ENCODE data around the gene FOXP4.
A peak's percentile ranks its signal among the peaks of the same experiment; 100 is the strongest.

Gene FOXP4

DNA sequence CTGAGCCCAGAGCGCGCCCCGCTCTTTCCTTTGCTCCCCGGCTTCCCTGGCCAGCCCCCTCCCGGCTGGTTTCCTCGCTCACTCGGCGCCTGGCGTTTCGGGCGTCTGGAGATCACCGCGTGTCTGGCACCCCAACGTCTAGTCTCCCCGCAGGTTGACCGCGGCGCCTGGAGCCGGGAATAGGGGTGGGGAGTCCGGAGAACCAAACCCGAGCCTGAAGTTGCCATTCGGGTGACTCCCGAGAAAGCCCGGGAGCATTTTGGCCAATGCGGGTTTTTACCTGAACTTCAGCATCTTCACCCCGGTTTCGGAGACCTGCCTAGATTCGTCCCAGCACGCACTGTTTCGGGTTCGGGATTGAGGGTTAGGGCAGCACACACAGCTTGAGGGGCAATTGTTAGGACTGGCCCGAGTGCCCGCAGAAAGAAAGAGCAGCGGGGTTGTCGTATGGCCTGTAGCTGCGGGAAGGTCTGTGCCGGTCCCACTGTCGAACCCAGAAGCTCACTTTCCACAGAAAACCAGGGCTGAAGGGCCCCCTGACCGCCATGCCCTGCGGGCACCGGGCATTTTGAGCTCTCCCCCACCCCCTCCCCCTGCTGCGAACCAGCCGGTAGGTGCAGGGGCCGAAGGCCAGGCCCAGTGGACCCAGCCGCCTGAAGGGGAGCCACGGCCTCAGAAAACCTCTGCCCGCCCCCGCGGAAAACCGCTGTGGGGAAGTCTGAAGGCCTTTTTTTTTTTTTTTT, 2.1 kb downstream of the FOXP4 start:
- peak; percentile 24 for DNase-seq

DNA sequence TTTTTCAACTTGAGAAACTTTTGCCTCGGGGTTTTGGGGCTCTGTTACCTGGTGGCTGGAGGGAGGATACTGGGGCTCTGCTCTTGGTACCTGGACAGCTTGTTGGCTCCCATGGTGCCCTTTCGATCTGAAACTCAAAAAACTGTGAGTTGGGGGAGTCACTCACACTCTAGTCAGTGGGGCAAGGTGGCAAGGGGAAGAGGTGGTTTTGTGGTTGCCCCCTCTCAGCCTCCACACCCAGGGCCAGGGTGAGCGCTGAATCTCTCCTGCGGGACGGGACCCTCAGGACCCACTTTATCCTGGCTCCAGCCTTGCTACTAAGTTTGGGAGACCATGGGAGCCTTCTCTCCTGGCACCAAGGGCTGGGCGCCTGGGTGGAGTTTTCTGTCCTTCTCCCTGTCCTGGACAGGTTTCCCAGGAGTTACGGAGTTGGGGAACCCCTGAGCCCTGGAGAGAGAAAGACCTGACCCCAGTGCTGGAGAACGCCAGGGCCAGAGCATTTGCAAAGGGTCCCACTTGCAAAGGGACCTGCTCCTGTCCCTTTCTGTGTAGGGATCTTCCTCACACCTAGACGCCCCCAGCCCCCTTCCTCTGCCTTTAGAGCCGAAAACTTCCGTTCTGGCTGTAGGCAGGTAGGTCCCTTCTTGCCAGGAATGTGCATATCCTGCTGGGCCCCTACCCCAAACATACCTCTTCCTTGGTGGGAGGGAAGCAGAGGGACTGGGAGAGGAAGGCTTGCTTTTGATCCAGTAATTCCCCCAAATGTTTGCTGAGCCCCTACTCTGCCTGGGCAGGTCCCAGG, 2.9 kb downstream of the FOXP4 start:
- no peak for DNase-seq

DNA sequence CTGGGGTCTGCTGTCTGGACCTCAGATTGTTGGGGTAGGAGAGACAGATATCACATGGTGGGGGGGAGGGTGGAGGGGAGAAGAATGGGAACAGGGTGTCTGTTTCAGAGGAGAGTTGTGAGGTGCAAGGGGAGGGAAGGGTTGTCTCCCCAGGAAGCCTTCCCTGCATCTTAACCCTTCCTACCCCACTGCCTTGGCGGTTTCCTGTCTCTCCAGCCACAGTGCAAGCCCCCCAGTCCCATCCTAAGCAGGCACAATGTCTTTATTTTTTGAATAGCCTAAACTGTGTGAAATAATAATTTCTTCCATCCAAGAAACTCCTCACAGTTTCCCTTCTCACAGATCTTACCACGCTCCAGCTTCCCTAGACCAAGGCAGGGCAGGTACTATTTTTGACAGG, 3.5 kb downstream of the FOXP4 start:
- no peak for DNase-seq

DNA sequence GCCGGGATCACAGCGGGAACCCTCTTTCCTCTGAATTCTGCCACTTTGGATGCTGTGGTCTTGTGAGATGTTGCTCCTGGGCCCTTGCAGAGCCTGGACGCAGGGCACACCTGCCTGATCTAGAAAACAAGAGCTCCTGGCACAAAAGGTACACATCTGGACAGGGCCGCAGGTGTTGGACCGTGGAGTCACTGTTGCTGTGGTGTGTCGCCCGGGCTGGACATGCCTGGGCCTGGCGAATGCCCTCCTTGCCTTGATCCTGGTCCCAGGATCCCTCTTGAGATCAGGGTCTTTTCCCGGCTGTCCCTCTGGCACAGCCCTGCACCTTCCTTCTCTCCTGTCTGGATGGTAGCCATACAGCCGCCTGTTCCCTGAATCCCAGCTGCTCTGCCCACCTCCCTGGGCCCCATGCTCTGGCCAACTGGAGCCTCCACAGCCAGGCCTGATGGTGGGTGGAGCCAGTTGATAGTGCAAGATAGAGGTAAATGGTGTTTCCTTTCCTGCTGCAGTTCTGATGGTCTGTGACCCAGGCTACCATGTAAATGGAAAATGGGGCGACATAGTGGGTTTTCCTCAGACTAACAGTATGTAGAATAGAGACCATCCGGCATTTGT, 5.0 kb downstream of the FOXP4 start:
- DNase-seq = no peak

DNA sequence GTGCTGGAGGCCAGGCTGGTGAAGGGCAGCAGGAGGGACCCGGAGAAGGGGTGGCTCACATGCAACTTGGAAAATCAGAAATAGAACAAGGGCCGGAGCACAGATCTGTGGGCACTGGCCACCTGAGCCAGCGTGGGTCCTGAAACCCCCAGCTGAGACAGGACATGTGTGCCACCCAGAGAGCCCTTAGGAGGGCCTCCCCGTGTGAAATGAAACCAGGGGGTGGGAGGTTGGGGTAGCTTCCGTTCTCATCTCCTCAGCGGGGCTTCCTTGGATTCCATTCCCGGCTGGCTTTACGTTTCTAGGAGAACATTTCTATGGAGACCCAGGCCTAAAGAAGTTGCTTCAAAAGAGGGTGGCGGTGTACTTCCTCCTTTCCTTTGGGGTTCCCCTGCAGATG, 5.7 kb downstream of the FOXP4 start:
- no peak for DNase-seq

DNA sequence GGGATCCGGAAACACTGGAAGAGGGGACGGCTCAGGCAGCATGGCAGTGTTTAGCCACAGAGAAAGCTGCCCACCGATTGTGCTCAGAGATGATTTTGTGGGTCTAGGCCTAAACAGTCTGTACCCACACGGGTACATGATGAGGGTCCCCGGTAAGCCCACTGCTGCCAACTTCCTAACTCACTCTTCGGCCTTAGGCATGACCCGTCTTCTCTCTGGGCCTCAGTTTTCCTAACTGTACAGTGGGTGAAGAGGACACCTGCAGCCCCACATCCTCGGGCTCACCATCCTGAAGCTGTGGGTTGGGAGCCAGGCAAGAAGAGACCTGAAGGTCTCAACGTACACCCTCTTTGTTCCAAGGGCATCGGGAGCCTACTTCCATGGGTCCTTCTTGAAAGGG, 6.5 kb downstream of the FOXP4 start:
- no peak for DNase-seq

DNA sequence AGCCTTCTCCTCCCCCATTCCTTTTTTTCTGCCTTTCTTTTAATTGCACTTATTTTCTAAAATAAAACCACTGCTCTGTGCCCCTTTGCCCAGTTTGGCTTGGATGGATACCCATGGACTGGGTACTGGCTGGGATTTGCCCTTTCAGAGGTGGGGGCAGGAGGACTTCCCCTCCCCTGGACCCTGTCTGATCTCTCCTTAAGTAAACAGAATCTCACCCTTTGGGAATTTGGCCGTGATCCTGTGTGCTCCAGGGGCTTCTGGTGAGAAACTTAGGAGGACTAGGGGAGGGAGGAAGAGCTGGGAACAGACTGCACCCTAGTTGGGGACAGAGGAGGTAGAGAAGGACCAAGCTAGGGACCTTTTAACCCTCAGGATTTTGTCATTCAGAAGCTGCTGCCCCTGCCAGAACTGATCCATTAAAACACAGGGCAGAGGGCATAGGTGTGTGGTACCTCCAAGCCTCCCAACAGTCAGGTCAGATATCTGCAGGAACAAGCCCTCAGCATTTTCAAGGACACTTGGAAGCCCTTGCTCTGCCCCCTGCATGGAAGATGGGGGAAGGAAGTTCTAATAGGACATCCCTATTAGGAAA, 7.3 kb downstream of the FOXP4 start:
- no peak for DNase-seq

DNA sequence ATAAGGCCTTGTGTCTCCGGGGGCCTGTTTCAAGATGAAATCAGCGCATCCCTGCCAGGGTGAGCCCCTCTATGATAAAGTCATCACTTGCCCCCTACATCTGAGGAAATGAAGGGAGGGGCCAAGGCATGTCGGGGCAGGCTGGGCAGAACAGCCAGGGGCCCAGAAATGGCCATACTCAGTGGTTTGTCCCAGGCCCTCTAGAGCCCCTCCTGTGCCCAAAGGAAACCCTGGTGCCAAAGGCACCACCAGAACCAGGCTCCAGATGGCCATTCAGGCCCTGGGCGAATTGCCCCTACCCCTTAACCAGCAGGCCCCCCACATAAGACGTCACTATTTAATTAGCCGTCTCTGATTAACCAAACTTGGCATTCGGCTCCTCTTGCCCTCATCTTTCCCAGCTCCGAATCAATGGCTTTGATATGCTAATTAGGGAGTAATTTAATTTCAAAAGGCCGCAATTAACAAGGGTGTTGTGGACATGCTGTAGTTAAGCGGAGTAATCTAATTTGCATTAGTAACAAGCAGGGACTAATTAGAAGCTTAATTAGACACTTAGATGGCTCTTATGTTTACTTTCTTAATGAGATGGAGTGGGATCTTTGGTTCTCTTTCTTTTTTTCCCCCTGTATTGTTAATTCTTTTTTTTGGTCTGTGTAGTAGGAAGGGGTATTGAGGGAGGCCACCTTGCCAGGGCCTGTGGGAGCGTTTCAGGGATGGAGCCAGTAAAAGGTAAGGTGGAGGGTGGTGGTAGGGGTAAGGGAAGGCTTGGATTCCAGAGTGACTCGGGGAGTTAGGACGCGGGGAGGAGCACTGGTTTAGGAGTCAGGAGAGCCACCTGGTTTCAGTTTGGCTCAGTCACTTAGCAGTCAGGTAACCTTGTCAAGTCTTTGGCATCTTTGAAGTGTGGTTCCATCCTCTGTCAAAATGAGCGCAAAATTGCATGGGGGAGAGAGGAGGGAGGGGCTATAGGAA, 9.4 kb downstream of the FOXP4 start:
- no peak for DNase-seq

DNA sequence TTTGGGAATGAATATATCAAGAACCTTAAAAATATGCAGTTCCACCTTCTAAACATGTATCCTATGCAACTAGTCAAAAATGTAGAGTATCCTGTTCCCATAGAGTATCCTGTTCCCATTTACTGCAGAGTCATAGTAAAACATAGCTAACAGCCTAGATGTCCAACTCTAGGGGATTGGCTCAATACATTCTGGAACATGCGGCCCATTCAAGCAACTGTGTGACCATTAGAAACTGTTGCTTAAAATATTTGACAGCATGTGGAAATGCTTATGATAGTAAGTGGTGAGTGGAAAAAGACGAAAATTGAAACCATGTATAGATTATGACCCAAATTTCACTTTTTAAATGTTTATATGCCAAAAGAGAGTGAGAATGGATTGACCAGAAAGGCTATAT, 11.2 kb downstream of the FOXP4 start:
- DNase-seq = no peak

DNA sequence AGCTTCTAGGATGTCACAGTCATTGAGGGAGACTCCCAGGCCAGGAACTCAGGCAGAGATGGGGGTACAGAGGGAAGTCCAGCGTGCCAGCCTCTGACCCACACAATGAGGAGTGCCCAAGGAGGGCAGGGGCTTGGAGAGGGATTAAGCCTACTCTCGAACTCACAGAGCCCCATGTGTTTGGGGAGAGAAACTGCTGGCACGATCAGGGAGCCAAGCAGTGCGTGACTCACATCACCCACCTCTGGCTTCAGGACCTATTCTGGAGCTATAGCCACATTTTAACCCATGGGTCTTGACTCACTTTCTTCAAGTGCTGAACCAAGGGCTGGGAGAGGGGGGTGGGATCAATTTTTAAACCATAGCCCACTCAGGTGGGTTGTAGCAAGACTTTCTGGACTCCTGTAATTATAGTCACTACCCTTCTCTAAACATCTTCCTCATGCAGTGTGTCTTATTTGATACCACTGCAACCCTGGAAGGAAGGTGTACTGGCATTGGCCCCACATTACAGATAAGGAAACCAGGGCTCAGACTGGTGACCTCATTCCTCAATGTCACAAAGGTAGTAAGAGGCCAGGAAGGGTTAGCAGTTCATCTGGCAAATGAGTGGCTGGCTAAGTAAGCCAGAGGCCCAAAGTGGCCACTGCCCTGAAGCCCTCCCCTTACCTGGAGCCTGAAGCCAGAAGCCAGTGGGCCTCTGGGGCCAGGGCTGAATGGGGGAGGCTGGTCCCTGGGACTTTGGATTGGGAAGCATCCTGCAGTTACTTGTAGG, 12.0 kb downstream of the FOXP4 start:
- DNase-seq = no peak

DNA sequence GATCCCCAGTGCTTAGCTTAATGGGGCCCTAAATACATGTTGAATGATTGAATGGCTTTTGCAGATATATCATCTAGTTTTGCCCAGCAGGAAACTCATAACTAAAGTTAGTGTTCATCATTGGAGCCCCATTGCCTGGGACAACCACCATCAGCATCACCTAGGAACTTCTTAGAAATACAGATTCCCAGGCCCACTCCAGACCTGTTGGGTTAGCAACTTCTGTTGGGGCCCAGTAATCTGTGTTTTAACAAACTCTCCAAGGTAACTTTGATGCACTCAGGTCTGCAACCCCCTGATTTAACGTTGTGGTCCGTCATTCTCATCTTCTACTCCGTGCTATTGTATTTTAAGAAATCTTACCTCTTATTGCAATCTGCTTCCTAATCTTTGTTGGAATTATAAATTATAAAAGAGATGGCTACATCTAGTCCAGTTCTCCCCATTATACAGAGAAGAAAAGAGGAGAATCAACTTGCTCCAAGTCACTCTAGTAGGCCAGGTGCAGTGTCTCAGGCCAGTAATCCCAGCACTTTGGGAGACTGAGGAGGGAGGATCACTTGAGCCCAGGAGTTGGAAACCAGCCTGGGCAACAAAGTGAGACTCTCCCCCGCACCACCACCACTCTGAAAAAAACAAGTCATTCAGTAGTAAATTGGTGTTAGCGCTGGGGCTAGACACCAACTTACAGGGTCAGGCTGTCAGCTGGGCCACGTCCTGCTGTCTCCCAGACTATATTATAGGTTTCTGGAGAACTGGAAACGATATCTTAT, 13.7 kb downstream of the FOXP4 start:
- no peak for DNase-seq

DNA sequence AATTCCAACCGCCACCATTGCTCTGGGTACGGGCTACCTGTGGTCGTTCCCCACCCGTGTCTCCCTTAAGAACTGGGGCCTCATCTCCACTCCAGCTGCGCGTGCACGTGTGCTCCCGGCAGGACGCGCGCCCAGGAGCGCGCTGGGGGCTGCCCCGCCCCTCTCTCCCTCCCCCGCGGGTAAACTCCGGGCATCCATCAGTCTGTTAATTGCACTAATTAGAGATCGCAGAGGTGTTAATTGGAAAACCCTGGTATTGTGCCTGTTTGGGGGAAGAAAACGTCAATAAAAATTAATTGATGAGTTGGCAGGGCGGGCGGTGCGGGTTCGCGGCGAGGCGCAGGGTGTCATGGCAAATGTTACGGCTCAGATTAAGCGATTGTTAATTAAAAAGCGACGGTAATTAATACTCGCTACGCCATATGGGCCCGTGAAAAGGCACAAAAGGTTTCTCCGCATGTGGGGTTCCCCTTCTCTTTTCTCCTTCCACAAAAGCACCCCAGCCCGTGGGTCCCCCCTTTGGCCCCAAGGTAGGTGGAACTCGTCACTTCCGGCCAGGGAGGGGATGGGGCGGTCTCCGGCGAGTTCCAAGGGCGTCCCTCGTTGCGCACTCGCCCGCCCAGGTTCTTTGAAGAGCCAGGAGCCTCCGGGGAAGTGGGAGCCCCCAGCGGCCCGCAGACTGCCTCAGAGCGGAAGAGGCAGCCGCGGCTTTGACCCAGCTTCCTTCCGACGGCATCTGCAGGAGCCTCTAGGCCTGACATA, 14.4 kb downstream of the FOXP4 start:
- peak; percentile 69 for DNase-seq

DNA sequence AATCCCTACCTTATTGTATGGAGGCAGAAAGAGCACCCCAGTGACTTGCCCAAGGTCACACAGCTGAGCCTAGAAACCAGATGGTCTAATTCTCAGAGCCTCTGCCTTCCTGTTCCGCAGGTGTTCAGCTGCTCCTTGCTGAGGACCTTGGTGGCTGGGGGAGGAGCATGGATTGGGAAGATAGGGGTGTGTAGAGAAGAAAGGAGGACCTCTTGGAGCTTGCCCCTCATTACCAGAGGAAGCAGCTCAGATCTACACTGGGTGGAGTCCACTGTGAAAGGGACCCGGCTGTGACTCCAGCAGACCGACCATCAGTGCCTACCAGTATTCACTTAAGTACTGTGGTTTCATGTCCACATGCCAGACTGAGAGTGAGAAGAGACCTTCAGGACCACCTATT, 15.2 kb downstream of the FOXP4 start:
- no peak for DNase-seq

DNA sequence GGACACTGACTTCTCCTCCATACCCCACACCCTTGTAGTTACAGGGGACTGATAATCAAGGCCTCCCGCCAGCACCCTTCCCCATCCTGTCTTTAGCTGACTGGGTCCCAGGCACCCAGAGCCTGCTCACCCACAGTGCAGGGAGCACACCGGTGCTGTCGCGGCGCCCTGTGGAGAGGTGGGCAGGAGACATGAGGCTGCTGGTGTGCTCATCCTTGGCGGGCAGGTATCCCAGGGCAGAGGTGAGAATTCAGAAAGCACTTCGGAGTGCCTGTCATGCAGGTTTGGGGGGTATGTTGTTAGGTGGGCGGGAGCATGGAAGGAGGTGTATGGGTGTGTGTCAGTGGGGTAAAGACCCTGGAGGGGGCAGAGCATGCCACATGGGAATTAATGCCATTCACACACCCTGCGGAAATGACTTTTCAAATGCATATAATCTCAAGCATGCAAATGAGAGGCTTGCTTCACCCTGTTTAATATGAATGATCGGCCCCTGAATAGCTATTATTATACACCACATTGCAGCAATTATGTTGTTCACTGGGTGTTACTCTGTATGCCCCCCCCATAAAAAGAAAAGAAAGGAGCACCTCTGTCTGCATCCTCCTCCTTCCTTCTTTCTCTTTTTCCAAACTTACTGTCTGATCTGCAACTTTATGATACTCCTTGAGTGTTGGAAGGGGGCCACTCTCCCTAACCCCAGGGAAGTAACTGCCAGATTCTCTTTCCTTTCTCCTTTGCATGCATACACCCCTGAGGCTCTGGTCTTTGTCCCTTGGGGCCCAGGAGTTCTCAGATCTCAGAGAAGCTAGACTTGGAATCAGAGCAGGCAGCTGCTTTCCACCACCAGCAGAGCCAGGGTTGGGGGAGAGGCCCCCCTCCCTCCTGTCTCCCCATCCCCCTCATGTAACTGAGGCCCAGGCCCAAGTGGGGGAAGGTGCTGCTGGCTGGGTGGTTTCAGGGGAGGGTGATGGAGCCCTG, 16.0 kb downstream of the FOXP4 start:
- DNase-seq = no peak

DNA sequence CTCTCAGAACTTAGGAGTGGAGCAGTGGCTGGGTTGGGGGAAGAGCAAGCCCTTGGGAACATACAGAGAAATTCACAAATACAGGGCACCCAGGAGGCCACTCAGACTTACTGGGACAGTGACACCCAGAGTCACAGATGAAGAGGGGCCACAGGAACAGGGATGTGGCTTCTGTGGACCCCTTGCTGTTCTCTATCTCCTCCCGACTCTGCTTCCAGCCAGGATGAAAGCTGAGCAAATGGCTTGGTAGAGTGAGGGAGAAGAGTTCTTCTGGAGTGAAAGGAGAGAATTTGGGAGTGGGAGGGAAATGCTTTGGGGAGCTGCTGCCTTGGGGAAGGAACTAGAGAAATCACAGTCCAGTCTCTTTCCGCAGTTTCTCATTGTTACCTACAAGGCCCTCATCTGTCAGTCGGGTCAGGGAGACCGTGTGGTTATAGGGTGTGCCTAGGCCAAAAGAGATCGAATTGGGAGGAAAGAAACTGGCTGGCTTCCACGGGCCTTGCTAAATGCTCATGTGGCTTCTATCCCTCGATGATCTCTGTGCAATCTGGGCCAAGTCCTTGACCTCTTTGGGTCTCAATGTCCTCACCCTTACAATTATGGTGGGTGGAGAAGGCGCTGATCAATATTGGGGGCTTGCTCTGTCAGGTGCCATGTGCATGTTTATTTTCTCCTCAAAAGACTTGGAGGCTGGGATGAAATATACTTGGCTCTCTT, 17.0 kb downstream of the FOXP4 start:
- DNase-seq = no peak

DNA sequence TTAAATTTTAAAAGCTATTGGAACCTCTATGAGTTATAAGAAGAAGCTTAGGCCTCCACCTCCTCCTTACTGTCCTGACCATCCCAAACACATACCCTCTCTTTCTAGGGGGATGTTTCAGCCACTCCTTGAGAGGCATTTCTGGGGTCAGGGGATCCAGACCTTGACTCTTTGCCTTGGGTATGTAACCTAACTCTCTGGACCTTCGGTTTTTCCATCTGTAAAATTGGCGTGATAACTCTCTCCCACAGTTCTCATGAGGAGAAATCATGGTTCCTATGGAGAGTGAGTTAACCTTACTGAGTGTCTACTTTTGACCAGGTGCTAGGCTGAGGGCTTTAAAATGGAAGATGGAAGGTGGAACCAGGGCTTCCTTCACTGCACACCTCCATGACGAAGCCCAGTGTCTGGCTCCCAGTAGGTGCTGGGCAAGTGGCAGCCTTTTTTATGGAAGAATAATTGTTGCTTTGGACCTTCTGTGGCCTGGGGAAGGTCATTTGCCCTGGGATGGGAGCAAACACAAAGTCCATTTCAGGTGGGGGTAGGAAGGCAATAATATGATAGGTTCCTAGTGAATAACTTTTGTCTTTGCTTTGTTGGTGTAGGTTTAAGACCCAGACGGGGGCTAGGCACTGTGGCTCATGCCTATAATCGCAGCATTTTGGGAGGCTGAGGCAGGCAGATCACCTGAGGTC, 18.4 kb downstream of the FOXP4 start:
- DNase-seq = no peak

DNA sequence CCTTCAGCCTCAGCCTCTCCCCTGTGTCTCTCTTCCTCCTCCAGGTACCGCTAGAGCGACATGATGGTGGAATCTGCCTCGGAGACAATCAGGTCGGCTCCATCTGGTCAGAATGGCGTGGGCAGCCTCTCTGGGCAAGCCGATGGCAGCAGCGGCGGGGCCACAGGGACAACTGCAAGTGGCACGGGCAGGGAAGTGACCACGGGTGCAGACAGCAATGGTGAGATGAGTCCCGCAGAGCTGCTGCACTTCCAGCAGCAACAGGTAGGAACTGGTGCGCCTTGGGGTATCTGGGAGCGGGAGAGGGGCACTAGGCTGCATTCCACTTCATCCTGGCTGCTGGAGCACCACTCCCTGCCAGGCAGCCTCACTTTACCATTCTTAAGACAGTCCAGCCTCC, 19.5 kb downstream of the FOXP4 start:
- DNase-seq = no peak

Measured in activated CD4-positive, alpha-beta T cell treated with anti-CD3 and anti-CD28 coated beads for 1 hour (primary cell).